HL-60 (cell line): ENCODE measurements around the gene ST8SIA4.

ENCODE experiments used
- GABPA ChIP-seq: IDR thresholded peaks from 2 replicates; pipeline ENCODE4 v1.6.1; 2012; ENCODE audit warnings: low read depth
- POLR2AphosphoS5 ChIP-seq: IDR thresholded peaks from 2 replicates; pipeline ENCODE4 v1.6.1; 2012; ENCODE audit warnings: low read depth
- SPI1 ChIP-seq: IDR thresholded peaks from 2 replicates; pipeline ENCODE4 v1.6.1; 2012; ENCODE audit warnings: low read depth, mild to moderate bottlenecking, borderline replicate concordance
- TF ChIP-seq, protein P1 (sequence below): IDR thresholded peaks from one replicate; pipeline ENCODE4 v1.5.1; 2011; ENCODE audit warnings: low read length, control low read depth, inconsistent platforms; ENCODE audit not compliant: insufficient read depth
- TF ChIP-seq, protein P2 (sequence below): IDR thresholded peaks from 2 replicates; pipeline ENCODE4 v1.6.1; 2012; ENCODE audit warnings: low read depth; ENCODE audit not compliant: insufficient replicate concordance

- TF ChIP-seq GABPA (no peak), POLR2AphosphoS5 (no peak), SPI1 (no peak)
- TF ChIP-seq, protein P1, sequence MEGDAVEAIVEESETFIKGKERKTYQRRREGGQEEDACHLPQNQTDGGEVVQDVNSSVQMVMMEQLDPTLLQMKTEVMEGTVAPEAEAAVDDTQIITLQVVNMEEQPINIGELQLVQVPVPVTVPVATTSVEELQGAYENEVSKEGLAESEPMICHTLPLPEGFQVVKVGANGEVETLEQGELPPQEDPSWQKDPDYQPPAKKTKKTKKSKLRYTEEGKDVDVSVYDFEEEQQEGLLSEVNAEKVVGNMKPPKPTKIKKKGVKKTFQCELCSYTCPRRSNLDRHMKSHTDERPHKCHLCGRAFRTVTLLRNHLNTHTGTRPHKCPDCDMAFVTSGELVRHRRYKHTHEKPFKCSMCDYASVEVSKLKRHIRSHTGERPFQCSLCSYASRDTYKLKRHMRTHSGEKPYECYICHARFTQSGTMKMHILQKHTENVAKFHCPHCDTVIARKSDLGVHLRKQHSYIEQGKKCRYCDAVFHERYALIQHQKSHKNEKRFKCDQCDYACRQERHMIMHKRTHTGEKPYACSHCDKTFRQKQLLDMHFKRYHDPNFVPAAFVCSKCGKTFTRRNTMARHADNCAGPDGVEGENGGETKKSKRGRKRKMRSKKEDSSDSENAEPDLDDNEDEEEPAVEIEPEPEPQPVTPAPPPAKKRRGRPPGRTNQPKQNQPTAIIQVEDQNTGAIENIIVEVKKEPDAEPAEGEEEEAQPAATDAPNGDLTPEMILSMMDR = no peak
- TF ChIP-seq, protein P2, sequence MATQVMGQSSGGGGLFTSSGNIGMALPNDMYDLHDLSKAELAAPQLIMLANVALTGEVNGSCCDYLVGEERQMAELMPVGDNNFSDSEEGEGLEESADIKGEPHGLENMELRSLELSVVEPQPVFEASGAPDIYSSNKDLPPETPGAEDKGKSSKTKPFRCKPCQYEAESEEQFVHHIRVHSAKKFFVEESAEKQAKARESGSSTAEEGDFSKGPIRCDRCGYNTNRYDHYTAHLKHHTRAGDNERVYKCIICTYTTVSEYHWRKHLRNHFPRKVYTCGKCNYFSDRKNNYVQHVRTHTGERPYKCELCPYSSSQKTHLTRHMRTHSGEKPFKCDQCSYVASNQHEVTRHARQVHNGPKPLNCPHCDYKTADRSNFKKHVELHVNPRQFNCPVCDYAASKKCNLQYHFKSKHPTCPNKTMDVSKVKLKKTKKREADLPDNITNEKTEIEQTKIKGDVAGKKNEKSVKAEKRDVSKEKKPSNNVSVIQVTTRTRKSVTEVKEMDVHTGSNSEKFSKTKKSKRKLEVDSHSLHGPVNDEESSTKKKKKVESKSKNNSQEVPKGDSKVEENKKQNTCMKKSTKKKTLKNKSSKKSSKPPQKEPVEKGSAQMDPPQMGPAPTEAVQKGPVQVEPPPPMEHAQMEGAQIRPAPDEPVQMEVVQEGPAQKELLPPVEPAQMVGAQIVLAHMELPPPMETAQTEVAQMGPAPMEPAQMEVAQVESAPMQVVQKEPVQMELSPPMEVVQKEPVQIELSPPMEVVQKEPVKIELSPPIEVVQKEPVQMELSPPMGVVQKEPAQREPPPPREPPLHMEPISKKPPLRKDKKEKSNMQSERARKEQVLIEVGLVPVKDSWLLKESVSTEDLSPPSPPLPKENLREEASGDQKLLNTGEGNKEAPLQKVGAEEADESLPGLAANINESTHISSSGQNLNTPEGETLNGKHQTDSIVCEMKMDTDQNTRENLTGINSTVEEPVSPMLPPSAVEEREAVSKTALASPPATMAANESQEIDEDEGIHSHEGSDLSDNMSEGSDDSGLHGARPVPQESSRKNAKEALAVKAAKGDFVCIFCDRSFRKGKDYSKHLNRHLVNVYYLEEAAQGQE = no peak
These were observed 62.3 kb downstream of the ST8SIA4 start for GRCh38 chr5:100840789-100841188.
